Left ventricle myocardium superior (tissue), 1 donor: ENCODE measurements around the gene SMG6. TPM values are rescaled to one million over a fixed set of nuclear protein-coding genes. Genes with fewer than 3 reads are reported as not detected.
A peak's percentile ranks its signal among the peaks of the same experiment; 100 is the strongest.

ENCODE experiments used
- ATAC-seq: fragments of 200-7000 bp; cut with Tn5 transposase; one replicate; pipeline ENCODE4 v1.9.1; 2020; ENCODE audit warnings: mild to moderate bottlenecking, moderate library complexity
- DNase-seq: peaks from one replicate; pipeline ENCODE4 v3.0.0-alpha.2; 2020
- intact Hi-C: fragments of 100-400 bp; cut with micrococcal nuclease; formaldehyde crosslinking; loops from one replicate; pipeline ENCODE4 v1.11.0; 2022
- total RNA-seq: library from RNA; stranded (reverse); fragmentation: NEBNext Ultra II Directional; extraction: Animal tissue kit (Norgen Biotek cat#: 25700); gene quantifications from one replicate; pipeline ENCODE4 v1.2.1, GENCODE V29; 2021
- donor health status: DM: no; HTN: yes; CAD: no; lungs with severe emphysema.

SMG6 gene
- total RNA-seq, 1 donor from 2014 or later, result 18.2 TPM

DNA sequence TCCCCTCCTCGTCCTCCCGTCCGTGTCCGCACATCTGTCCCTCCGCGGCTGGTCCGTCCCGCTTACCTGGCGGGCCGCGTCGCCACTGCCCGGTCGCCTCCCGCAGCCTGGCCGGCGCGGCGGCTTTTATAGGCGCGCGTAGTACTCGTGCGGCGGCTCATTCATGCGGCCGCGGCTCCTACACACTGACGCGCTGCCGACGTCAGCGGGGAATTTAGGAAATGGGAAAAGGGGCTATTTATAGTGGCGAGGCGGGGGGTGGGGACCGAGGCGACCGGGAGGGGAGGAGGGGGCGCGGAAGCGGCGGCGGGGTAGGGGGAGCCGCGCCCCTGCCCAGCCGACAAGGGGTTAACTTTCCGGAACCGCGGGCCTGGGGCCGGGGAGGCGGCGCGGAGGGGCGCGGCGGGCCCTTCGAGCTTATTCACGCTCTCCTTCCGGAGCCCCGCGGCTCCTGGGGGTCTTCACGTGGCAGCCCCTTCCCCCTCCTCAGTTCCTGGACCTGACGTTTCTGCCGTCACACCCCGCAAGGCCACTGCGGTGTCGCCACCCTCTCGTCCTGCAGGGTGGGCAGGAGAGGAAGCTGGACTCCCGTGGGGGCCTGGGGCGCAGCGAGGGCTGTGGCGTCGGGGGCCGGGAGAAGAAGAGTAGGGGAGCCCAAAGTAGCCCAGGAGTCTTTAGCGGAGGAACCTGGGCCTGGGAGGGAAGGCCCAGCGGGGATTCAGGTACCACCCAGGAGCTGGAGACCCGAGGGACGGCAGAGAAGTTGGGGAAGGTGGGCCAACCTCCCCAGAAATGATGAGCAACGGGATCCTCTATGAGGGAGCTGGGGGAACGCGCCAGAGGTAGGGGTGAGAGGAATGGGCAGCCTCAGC lies 252.3 kb downstream of the SMG6 start:
- intact Hi-C loops, result loop anchor here (5.0 kb wide), 1 partner anchor 191 kb away; no protein-coding TSS in a partner anchor
- DNase-seq (peak; percentile 61), ATAC-seq (no peak)

DNA sequence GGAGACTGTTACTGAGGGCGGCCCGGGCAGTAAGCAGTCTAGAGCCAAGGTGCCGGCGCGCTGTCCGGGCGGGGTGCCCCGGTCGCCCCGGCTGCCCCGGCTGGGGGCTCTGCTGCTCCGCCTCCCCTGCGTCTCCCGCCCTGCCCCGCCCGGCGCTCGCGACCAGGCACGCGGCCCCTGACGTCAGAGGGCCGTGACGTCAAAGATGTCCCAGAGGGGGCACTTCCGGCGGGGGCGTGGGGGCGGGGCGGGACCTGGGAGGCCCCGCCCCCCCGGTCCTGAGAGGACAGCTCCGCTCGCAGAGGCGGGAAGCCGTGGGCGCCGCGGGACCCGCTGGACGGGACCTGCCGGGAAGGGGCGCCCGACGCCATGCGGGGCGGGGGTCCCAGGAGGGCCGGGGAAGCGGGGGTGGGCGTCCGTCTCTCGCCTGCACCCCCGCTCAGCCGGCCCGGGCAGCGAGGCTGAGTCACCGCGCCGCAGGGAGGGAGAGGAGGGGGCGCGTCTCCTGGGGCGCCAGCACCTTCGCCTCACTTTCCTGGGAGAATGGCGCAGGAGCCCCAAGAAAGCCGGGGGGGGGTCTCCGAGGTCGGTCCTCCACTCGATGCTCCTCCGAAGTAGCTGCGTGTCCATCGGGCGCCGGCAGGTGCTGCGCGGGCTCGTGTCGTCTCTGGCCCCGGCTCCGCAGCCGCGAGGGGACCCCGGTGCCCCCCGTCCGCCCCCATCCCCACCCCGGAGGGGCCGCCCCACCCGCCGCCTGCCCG lies 253.1 kb downstream of the SMG6 start:
- ATAC-seq (peak; percentile 39), DNase-seq (peak; percentile 81)
- intact Hi-C loops, result loop anchor here (5.0 kb wide), 1 partner anchor 192 kb away; no protein-coding TSS in a partner anchor

- intact Hi-C loops, result loop anchor here (5.0 kb wide), 1 partner anchor 193 kb away; no protein-coding TSS in a partner anchor
- DNase-seq, result peak; percentile 93
- peak; percentile 55 for ATAC-seq
These were observed 254.0 kb downstream of the SMG6 start for GRCh38 chr17:2049333-2050299.

DNA sequence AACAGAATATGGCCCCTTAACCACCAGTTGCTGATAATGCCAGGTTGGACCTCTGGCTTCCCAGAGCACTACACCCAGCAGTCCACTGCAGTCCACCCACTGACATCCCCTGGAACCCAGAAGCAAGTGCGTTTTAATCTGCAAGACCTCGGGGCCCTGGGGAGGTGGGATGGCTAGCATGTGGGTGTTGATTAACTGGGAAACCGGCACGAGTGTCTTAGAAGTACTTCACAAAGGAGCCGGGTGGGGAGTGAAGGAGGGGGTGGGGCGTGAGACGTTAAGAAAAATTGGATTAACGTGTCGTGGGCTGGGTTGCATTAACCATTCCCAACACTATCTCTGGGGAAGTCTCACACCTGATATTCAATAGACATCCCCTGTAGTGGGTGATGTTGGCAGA lies 254.8 kb downstream of the SMG6 start:
- ATAC-seq (no peak), DNase-seq (no peak)
- intact Hi-C loops, result no loop called here

DNA sequence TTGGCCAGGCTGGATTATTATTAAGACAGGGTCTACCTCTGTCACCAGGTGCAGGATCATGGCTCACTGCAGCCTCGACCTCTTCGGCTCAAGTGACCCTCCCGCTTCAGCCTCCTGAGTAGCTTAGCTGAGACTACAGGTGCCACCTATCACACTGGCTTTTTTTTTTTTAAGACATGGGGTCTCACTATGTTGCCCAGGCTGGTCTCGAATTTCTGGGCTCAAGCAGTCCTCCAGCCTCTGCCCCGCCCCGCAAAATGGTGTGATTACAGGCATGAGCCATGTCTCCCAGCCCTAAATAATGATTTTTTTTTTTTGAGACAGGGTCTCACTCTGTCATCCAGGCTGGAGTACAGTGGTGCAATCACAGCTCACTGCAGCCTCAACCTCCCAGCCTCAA lies 256.0 kb downstream of the SMG6 start:
- ATAC-seq, result no peak
- DNase-seq, result no peak
- intact Hi-C loops, result no loop called here

- DNase-seq, result no peak
- intact Hi-C loops, result no loop called here
- no peak for ATAC-seq
These were observed 259.2 kb downstream of the SMG6 start for GRCh38 chr17:2044263-2044894.

- intact Hi-C loops, result no loop called here
- ATAC-seq (no peak), DNase-seq (no peak)
These were observed 259.8 kb downstream of the SMG6 start for GRCh38 chr17:2043785-2044184.

DNA sequence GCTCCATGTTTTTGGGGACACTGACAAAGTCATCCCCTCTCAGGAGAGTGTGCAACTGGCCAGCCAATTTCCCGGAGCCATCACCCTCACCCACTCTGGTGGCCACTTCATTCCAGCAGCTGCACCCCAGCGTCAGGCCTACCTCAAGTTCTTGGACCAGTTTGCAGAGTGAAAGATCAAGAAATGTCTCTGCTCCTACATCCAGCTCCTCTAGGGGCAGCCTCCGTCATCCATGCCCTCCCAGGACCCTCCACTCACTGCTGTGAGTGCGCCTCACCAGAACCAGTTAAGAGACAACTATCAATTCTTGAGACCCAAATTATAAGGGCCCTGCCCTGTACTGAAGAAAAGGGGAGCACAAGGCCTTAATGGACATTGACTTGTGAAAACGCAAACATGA lies 260.7 kb downstream of the SMG6 start:
- DNase-seq (no peak), ATAC-seq (no peak)
- intact Hi-C loops, result no loop called here

GRCh38 chr17:2042390-2042847 lies 261.2 kb downstream of the SMG6 start:
- DNase-seq (no peak), ATAC-seq (peak; percentile 15)
- intact Hi-C loops, result no loop called here

DNA sequence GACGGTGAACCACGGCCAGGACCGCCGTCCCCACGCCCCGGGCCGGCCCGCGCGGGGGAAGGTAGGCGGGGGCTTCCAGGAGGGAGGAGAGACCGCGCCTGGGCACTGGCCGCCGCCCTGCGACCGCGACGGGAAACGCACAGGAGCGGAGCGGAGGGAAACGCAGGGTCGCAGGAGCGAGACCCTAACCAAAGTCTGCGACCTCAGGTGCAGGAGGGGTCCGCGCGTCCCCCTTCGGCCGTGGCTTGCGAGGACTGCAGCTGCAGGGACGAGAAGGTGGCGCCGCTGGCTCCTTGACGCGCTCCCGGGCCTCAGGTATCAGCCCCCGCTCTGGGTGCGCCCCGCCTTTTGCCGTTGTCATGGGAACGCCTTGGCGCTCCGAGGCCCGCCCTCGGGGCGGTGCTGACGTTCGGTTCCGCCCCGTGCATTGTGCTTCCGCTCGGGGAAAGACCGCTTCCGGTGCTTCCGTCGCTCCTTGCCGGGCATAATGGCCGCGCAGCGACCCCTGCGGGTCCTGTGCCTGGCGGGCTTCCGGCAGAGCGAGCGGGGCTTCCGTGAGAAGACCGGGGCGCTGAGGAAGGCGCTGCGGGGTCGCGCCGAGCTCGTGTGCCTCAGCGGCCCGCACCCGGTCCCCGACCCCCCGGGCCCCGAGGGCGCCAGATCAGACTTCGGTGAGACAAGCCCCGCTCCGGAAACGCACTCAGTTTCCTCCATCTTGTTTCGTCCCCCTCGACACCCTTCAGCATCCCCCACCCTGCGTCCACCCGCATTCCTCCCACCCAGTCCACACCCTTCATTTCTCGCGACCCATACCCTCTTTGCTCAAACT lies 261.8 kb downstream of the SMG6 start, which contains the start of gene OVCA2:
OVCA2 (plus strand) TSS at position 462 of the 829 bp plus-strand sequence; CDS start at position 488, 26 bp downstream.
- intact Hi-C loops, result no loop called here
- ATAC-seq (peak; percentile 95), DNase-seq (peak; percentile 97)

DNA sequence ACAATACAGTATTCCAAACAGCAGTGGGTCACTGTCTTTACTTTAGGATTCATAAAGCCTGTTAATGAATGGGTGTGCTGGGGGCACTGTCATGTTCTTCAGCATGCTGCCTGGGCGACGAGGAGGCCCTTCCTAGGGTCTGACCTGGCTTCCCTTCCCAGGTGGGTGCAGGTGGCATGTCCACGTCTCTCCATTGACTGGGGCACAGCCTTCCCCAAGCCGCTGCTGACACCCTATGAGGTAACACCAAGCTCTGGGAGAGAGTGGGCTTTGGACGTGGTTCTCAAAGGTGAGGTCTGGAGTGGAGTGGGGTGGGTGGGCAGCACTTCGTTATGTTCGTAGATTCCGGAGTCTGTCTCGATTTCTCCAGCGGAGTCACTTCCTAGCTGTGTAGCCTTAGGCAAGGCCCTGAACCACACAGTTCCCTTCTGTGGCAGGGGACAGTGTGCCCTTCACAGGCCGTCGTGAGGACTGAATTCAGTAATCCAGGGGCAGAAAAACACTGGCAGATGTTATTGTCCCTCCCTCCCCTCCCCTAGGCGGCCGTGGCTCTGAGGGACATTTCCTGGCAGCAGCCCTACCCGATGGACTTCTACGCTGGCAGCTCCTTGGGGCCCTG lies 262.5 kb downstream of the SMG6 start:
- intact Hi-C loops, result no loop called here
- ATAC-seq (no peak), DNase-seq (no peak)

- intact Hi-C loops, result no loop called here
- no peak for DNase-seq
- ATAC-seq, result no peak
These were observed 263.3 kb downstream of the SMG6 start for GRCh38 chr17:2040219-2040827.

DNA sequence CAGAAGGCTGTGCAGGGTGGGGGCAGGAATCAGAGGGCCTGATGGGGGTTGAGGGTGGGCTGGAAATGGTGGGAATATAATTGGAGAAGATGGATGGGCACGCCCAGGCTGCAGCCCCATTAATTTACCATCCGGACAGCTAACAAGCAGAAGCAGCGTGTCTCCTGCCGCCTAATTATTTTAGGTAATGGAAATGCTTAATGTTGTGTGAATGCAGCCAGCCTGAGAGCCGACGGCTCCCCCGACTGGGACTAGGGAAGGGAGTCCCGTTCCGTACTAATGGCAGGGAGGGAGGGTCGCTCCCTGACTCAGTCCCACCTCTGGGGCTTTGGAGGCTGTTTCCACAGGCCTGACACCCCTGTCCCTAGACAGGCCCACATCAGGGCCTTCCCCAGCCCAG lies 266.4 kb downstream of the SMG6 start:
- intact Hi-C loops, result no loop called here
- DNase-seq (no peak), ATAC-seq (no peak)

GRCh38 chr17:2035541-2036488 lies 267.8 kb downstream of the SMG6 start:
- ATAC-seq (no peak), DNase-seq (no peak)
- intact Hi-C loops, result no loop called here

DNA sequence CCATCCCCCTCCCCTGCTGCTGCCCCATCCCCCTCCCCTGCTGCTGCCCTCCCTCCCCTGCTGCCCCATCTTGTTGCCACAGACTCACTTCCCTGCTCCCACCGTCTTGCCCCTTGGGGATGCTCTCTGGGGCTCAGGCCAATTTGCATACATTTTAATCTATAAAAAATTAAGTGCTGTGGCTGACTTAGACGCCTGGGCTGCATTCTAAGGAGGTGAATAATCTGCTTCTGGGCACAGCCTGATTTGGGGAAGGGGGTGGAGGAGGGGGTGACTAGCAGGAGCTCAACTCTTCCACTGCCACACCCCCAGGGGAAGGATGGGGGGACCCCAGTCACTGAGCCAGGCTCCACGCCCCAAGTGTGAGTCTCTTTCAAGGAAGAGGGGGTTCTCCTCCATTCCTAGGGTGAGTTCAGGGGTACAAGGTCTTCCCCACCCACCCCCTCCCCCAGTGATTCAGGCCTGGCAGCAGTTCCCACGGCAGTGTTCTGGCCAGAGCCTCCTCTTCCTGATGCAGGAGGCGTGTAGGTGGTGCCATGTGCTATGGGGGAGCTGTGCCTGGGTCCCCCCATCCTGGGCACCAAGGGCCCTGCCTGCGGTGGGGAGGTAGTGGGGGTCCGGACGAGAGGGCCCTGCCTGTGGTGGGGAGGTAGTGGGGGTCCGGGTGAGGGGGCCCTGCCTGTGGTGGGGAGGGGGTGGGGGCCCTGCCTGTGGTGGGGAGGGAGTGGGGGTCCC lies 268.6 kb downstream of the SMG6 start:
- intact Hi-C loops, result no loop called here
- no peak for ATAC-seq
- peak; percentile 10 for DNase-seq
